Astrocyte of the hippocampus (primary cell): ENCODE results near the gene PTPRB.
A peak's percentile ranks its signal among the peaks of the same experiment; 100 is the strongest.

Experiments used
- DNase-seq: peaks from one replicate; pipeline ENCODE4 v3.0.0; 2011; ENCODE audit warnings: low read depth, low spot score

PTPRB gene

DNA sequence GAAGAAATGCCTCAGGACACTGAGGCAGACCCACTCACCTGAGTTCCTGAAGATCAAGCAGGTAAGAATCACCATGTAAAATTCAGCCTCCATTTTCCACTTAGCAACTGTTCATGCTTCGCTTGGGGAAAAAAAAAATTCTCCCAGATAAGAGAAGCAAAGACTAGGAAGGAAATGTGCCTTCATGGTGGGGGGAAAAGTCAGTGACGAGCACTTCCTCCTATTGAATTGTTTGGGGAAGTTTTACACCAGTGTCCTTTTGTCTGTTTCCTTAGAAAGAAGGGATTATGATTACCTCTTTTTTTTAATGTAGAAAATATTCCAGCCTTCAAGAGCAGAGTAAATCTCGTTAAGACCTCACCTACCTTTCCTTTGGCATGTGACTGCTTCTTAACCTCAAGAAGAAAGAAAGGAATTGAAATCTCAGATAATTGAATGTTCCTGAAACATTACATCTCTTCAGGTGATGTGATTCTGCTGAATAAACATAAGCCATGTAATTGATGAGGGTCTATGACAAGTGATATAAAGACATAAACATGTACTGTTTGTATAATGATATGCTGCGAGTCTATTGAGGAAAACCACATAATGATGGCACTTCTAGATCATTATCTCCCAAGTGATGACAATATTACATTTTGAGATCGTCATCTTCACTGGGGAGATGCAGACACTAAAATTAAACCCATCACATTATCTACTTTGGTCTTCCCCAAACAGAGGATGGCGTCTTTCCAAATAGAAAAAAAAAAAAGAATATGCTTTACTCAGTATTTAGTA, at the start of gene PTPRB:
TSS of gene PTPRB (minus strand) at position 127 of the 783 bp plus-strand sequence. CDS start at position 93, 34 bp downstream.
- no peak for DNase-seq

DNA sequence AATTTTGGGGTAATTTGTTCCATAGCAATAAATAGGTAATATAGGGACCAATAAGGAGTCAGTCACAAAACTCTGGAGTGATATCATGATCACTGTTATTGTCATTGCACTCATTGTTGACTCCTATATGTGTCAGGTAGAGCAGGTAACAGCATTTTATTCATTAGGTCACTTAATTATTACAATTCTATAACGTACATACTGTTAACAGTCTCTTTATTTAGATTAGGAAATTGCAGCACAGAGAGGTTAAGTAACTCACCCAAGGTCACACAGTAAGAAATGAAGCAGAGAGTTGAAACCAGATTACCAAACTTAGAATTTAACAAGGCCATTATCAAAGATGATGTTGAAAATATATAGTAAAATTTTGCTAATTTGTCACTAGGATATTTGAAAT, 49.7 kb upstream of the PTPRB start:
- no peak for DNase-seq

- no peak for DNase-seq
Observed at GRCh38 chr12:70686299-70686698, 49.1 kb upstream of the PTPRB start.

GRCh38 chr12:70683976-70684375, 46.7 kb upstream of the PTPRB start:
- DNase-seq: no peak

DNA sequence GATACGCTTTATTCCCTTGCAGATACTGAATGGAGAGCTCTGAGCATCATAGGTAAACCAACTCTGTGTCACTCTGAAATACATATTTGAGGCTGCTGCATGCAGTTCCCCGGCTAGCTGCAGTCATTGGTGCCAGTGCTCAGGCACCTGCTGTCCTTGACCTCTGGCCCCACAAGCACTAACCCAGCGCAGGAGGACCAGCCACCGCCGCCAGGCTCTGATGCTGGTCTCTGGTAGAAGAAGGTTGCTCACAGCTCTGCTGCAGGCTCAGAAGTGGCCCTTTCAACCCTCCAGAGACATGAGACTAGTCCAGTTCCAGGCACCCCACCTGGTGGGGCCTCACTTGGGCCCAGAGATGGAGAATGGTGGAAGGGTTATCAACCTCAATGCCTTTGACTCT, 34.5 kb upstream of the PTPRB start:
- no peak for DNase-seq

DNA sequence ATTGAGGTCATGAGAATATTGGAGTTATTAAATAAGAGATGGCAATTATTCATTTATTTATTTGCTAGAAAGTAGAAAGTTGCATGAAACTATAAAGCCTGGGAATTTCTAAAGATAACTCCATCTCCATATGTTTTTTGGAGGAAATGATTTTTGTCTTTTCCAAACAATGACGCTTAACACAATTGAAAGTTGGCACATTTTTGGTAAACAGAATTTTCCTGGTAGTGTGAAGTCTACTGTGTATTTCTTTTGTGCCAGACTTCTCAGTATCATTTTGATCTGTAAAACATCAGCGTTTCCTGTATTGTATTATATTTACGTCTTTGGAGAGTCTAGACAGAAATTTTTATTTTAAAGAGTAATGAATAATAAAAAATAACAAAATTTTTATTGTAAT, 33.7 kb upstream of the PTPRB start:
- no peak for DNase-seq

- DNase-seq: no peak
Observed at GRCh38 chr12:70667253-70667652, 30.0 kb upstream of the PTPRB start.

- no peak for DNase-seq
Observed at GRCh38 chr12:70666364-70666763, 29.1 kb upstream of the PTPRB start.

GRCh38 chr12:70664465-70664881, 27.2 kb upstream of the PTPRB start:
- peak; percentile 69 for DNase-seq

GRCh38 chr12:70663838-70664237, 26.6 kb upstream of the PTPRB start:
- DNase-seq: no peak

DNA sequence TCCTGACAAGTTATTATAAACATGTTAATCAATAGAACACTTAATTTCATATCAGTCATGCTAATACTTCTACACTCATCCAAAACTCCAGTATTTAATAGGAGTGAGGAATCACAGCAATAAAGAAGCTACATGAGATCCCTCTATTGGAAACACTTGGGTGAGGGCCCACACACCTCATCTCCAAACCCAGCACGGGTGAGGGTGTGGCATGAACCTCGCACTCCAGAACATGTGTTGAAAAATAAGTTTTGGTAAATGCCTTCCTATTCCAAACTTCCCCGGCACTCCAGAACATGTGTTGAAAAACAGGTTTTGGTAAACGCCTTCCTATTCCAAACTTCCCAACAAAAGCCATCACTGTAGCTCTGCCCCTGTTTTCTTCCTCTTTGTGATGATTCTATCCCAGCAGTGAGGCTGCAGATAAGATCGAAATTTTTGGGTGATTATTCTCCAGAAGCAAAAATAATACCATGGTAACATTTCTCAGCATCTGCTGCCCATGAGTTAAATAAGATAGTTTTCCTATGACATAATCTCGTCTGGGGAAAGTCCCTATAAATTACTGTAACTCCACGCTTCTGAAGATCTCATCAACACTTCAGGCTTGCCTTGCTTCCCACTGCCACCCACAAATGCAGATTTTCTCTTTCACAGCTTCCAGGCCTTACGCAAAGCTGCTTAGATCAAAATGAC, 24.4 kb upstream of the PTPRB start:
- peak; percentile 70 for DNase-seq

- peak; percentile 67 for DNase-seq
Observed at GRCh38 chr12:70660620-70661219, 23.5 kb upstream of the PTPRB start.

DNA sequence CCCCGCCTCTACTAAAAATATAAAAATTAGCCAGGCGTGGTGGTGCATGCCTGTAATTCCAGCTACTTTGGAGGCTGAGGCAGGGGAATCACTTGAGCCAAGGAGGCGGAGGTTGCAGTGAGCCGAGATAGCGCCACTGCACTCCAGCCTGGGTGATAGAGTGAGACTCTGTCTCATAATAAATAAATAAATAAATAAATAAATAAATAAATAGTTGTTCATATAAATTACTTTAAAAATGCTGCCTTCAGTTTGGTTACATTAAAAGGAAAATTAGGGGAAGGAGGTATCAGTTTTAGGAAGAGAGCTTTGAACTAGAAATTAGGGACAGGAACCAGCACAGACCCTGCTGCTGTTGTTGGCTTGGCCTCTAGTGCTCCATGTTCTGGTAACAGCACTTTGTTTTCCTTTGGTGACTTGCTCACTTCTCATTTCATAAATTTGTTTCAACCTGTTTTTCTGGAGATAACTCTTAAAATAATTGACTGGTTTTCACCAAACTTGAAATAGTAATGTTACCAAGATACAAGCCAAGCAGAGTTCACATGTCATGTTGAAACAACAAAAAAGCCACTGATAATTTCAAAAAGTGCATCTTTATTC, 22.9 kb upstream of the PTPRB start:
- DNase-seq: no peak

GRCh38 chr12:70659077-70659606, 21.9 kb upstream of the PTPRB start:
- DNase-seq: no peak

DNA sequence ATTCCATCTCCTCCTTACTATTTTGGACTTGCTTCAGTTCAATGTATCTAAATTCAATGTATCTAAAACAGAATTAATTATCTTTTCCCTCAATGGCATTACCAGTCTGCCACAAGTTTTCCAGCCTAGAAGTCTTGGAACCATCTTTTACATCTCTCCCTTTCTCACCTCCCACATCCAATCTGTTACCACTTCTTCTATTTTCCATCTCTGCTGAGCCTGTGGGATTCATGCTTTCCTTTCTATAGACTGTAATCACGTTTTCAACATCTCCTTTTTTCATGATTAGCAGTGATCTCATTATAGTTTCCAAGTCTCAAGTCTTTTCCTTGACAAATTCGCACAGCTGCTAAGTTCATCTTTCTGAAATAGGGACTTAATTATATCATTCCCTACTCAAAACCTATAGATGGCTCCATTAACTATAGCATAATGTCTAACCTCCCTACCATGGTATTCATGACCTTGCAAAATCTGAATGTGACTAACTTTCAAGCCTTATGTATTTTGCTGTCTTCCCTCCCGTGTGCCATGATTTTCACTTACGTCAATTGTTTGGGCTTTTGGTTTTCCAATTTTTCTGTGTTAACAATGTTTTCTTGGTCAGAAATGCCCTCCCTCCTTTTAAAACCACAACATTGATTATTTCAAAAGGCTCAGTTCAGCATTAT, 20.5 kb upstream of the PTPRB start:
- no peak for DNase-seq

DNA sequence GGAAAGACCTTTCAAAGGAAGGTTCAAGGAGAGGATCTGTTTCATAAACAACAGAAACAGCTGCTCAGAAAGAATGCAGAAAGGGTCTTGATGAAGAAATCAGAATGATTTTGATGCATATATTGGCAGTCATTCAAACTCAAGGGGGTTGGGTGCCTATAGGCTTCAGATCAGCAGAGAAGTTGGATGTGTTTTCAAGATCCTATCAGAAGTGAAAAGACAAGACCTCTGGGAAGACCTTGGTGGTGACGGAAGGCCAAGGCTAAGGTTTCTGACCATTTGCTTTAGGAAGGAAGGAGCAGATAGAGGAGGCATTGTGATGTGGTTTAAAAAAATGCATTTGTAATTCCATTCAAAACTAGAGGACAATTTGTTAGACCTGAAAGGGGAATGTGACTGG, 15.2 kb upstream of the PTPRB start:
- no peak for DNase-seq

DNA sequence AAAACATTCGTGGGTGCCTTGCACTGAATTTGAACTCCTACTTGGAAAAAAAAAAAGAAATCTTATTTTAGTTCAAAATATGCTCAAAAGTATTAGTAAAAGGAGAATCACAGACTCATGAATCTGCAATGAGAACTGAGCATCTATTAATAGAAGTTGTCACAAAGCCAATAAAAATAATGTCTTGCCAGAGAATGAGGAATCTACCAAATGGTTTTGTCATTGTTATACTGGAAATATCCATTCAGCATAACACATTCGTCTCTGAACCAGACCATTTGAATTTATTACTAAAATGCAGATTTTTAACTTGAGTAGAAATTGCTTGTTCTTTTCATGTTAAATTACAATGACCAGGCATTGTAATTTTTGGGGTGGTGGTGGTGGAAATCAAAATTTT, 11.6 kb upstream of the PTPRB start:
- DNase-seq: peak; percentile 64

DNA sequence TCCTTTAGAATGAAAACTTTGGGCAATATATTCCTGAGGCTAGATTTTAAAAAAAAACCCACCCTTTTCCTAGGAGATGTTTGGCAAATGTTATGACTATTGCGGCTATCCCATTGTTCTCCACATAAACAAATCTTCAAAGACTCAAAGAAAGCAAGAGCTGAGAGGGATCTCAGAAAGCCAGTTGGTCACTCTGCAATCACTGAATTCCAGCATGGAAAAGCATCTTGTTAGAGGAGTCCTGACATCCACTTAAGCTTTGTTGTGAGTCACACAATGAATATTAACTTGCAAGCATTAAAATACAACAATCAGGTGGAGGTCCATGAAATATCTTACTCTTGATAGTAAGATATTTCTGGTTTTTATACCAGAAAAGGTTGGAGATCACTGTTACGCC, 11.0 kb upstream of the PTPRB start:
- peak; percentile 33 for DNase-seq

DNA sequence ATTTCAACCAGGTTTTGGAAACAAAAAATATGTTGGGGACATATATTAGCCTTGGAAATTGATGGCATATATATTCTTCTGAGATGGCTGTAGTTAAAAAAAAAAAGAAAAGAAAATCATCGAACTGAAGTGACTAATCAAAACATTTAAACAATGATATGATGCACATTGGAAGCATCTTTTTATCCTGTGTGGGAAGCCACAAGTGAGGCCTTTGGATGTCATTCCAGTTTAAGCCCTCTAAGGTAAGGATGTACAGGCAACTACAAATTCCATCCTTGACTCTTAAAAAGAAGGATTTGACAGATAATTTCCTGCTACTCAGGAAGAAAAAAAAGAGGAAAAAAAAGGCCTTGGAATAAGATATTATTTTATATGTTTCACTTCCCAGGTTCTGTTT, 9.6 kb upstream of the PTPRB start:
- peak; percentile 28 for DNase-seq

GRCh38 chr12:70645494-70646317, 8.5 kb upstream of the PTPRB start:
- peak; percentile 87 for DNase-seq

DNA sequence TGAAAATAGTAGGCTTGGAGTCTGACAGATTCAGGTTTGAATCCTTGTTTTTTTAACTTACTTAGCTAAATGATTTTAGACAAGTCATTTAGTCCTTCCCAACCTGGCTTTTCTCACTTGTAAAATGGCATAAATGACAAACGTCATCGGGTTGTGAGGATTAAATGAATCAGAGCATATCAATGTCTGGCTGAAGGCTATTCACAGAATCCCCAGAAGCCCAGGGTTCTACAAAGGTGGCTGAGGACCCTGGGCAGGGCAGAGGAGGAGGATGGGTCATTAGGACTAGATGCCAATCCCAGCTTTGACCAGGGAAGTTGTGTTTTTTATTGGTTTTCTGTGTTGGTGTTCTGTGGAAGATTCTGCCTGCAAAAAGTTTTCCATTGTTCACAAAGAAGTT, 7.6 kb upstream of the PTPRB start:
- peak; percentile 33 for DNase-seq
